Activated CD8-positive, alpha-beta memory T cell treated with anti-CD3 and anti-CD28 coated beads for 24 hours (primary cell): ENCODE measurements around the gene PPT1.

Experiments
- DNase-seq: peaks from one replicate; pipeline ENCODE4 v3.0.0-alpha.2; 2020

The PPT1 gene

DNA sequence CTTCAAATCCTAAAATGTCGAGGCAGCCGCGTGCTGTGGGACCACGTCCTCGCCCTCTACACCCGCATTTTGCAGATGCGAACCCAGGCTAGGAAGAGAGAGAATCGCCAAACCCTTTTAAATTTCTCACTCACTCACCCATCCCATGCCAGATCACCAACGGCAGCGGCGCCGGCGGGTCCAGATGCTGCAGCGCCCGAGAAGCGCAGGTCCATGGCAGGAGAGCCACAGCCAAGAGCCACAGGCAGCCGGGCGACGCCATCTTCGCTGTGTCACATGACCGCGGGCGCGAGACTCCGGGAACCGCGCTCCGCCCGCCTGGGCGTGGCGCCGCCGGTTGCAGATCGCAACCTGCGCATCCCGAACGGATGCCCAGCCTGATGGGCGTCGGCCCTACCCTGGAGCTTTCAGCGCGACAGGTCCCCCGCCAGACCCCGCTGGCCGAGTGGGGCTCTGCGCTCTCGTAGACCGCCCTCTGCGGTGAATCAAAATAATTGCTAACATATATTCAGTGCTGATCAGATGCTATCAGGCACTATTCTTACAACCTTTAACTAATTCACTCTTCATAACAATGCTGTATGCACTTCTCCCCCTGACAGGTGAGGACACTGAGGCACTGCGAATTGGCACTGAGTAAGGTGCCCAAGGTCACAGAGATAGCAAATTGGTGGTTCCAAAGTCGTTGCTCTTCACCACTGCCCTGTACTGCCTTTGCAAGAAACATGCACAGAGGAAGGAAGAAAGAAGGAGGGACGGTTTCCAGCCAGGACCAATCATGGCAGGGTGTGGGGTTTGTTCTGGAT is at the start of gene PPT1:
TSS of gene PPT1 (minus strand) at position 276 of the 806 bp plus-strand sequence. CDS start at position 262, 14 bp downstream.
- peak; percentile 90 for DNase-seq

GRCh38 chr1:40143891-40144575 is 47.0 kb upstream of the PPT1 start:
- peak; percentile 76 for DNase-seq

DNA sequence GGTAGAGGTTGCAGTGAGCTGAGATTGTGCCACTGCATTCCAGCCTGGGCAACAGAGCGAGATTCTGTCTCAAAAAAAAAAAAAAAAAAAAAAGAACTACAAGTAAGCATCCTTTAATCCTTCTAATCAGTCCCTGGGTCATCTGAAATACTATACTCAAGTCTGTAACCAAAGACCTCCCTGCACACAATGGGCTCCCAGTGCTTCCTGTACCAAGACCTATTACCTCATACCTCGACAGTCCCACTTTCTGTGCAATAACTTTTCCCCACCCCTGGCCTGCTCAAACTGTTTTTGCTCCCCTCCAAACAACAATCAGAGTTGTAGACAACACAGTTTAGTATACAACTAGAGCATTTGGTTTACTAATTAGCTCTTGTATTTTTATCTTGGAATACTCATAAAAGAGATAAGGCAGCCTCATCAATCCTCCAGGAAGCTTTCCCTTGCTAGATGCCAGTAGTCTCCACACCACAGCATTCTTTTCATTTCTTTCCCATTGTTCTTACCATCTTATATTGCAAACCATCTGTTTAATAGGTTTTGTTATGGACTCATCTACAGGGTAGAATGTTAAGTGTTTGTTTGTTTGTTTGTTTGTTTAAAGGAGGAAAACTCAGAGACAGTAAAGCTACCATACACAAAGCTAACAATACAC is 45.0 kb upstream of the PPT1 start:
- no peak for DNase-seq

GRCh38 chr1:40140211-40140973 is 43.3 kb upstream of the PPT1 start:
- DNase-seq, result no peak

GRCh38 chr1:40133839-40134238 is 36.8 kb upstream of the PPT1 start:
- no peak for DNase-seq

- DNase-seq, result no peak
Observed at GRCh38 chr1:40133312-40133665, 36.2 kb upstream of the PPT1 start.

DNA sequence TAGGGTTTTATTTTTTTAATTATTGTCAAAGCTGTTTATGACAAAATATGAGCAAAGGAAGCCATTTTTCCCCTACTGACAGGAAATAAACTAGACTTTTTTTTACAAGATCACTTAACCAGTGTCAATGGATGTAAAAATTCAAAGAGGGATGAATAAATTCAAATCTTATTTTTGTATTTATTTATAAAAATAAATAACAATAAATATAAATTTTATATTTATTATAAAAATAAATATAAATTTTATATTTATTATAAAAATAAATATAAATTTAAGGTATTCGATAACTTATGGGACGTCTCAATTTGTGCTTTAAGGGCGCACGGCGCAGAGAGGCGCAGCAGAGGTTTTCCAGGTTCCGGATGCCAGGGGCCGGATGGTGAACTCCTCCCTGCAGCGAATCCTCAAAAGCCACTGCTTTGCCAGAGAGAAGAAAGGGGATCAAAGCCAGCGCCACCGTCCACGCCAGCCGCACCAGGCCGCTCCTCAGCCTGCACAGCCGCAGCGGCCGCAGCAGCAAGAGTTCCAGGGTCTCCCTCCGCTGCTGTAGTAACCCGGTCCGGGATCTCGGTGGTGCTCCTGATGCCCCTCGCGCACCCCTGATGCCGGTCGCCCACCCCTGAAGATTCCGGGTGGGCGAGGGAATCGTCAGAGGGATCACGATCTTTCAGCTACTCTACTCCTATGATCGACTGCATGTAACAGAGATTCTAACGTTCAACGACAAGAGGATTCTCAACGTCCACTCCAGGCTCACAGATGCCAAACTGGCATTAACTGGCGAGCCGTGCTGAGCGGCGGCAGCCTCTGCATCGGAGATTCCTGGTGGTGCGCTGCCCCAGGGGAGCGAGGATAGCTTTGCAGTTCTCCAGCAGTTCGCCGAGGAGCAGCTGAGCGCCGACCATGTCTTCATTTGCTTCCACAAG is 35.6 kb upstream of the PPT1 start:
- DNase-seq, result no peak

GRCh38 chr1:40130892-40131291 is 33.8 kb upstream of the PPT1 start:
- DNase-seq, result no peak

GRCh38 chr1:40122855-40123254 is 25.8 kb upstream of the PPT1 start:
- no peak for DNase-seq

DNA sequence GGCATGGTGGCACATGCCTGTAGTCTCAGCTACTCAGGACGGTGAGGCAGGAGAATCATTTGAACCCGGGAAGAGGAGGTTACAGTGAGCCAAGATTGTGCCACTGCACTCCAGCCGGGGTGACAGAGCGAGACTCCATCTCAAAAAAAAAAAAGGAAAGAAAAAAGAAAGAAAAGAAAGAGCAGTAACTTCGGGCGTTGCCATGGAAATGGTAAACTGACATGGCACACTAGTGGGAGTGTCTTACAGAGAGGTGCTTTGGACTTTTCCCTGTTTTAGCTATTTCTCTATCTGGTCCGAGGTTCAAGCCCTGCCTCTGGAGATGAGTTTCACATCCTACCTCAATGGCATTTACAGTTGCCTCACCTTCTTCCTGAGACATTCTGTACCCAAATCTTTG is 23.1 kb upstream of the PPT1 start:
- DNase-seq, result no peak

- DNase-seq, result no peak
Observed at GRCh38 chr1:40114400-40114799, 17.3 kb upstream of the PPT1 start.

DNA sequence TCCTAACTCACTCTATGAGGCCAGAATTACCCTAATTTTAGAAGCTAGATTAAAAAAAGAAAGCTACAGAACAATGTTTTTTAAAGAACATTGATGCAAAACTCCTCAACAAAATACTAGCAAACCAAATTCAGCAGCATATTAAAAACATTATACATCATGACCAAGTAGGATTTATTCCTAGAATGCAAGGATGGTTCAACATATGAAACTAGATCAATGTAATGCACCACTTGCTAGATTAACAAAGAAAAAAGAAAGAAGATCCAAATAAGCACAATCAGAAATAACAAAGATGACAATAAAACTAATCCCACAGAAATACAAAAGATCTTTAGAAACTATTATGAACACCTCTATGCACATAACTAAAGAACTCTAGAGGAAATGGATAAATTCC is 13.3 kb upstream of the PPT1 start:
- DNase-seq, result no peak

- DNase-seq, result no peak
Observed at GRCh38 chr1:40107290-40107959, 10.4 kb upstream of the PPT1 start.

GRCh38 chr1:40105028-40105427 is 8.0 kb upstream of the PPT1 start:
- no peak for DNase-seq

- no peak for DNase-seq
Observed at GRCh38 chr1:40102896-40103295, 5.8 kb upstream of the PPT1 start.

- DNase-seq, result no peak
Observed at GRCh38 chr1:40102038-40102437, 5.0 kb upstream of the PPT1 start.

GRCh38 chr1:40096646-40096976 is 441 bp downstream of the PPT1 start:
- DNase-seq, result no peak

DNA sequence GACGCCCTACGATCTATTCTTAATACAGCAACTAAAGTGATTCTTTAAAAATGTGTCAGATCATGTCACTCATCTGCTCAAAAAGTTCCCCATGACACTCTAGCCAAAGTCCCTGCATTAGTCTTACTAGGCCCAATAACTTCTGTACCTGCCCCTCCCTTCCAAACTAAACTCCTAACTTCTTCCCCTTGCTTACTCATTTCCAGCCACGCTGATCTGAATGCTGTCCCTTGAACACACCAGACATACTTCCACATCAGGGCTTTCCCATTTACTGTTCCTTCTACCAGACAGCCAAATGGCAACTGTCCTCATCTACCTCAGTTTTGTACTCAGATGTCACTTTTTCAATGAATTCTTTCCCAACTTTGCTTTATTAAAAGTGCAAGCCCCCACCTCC is 1.2 kb downstream of the PPT1 start:
- DNase-seq, result no peak

- DNase-seq, result no peak
Observed at GRCh38 chr1:40094466-40095110, 2.5 kb downstream of the PPT1 start.

GRCh38 chr1:40092706-40093639 is 4.1 kb downstream of the PPT1 start:
- no peak for DNase-seq
